ENCODE results near the gene FIBP.
"Not testable (repeated sequence)": the region's sequence is repeated elsewhere in the genome, so short reads cannot be mapped to it uniquely, and the experiment has no call there.

Gene FIBP

DNA sequence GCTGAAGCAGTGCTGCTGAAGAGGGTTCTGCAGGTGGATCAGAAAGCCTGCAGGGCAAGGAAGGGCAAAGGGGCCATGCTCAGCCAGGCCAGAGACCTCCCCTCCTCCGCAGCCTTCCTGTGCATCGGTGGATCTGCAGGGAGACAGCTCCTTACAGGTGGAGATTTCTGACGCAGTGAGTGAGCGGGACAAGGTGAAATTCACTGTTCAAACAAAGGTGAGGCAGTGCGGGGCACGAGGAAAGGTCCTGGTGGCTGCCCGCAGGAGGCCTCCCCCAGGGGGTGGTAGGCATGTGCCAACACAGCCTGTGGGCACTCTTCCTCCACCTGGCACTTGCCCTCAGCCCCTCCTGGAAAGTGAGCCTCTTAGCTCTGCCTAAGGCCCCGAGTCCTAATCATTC is 38.9 kb downstream of the FIBP start:
- DNase-seq (ENCODE audit: low read depth in 1 of 2, low spot score in 1 of 2) = no peak

DNA sequence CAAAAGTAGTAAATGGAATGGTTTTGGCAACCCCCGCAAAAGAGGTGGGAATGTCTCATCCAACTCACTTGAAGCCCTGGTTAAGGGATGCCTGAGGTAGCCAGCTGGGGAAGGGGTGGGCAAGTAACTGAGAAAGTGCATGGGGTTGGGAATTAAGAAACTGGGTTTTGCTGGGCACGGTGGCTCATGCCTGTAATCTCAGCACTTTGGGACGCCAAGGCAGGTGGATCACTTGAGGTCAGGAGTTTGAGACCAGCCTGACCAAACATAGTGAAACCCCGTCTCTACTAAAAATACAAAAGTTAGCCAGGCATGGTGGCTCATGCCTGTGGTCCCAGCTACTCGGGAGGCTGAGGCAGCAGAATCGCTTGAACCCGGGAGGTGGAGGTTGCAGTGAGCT is 39.6 kb downstream of the FIBP start:
- not testable (repeated sequence) for DNase-seq (ENCODE audit: low read depth in 1 of 2, low spot score in 1 of 2)

DNA sequence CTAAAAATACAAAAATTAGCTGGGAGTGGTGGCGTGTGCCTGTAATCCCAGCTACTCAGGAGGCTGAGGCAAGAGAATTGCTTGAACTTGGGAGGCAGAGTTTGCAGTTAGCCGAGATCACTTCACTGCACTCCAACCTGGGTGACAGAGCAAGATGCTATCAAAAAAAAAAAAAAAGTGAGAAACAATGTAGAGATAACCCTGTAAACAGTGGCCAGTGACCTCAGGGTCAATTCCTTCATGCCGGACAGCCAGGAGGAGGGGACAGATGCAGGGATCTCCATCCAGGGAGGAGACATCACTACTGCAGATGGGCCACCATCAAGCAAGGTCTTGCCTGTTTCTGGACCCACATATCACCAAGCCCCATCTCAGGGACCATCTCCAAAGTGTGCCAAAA is 40.5 kb downstream of the FIBP start:
- no peak for DNase-seq (ENCODE audit: low read depth in 1 of 2, low spot score in 1 of 2)

DNA sequence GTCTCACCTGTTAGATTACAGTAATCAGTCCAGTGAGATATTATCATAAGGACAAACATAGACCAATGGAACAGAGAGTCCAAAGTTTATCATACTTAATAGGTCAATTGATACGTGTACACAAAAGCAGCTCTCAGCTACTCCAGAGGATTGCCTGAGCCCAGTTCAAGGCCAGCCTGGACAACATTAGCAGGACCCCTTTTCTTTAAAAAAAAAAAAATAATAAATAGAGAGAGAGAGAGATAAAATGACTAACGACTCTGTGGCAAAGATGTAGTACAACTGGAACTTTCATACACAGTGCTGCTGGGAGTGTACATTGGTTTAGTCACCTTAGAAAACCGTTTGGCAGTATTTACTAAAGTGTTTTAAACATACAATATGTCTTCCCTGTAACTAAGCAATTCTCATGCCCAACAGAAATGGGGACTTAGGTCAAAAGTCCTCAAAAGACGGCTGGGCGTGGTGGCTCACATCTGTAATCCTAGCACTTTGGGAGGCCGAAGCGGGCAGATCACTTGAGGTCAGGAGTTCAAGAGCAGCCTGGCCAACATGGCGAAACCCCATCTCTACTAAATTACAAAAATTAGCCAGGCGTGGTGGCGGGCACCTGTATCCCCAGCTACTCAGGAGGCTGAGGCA is 43.9 kb downstream of the FIBP start:
- no peak for DNase-seq (ENCODE audit: low read depth in 1 of 2, low spot score in 1 of 2)

DNA sequence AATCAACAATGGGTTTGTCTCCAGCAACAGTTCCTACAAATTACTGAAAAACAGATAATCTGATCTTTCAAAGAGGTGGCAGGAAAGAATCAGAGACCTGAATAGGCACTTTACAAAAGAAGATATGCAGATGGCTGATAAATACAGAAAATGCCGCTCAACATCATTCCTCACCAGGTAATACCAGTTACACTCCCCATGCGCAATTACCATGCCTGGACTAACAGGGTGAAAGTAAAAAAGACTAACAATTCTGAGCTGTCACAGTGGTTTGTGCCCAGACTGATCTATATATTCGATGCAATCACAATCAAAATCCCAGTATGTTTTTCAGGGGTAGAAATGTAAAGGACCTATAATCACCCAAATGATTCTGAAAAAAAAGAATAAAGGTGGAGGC is 44.5 kb downstream of the FIBP start:
- DNase-seq (ENCODE audit: low read depth in 1 of 2, low spot score in 1 of 2) = no peak

DNA sequence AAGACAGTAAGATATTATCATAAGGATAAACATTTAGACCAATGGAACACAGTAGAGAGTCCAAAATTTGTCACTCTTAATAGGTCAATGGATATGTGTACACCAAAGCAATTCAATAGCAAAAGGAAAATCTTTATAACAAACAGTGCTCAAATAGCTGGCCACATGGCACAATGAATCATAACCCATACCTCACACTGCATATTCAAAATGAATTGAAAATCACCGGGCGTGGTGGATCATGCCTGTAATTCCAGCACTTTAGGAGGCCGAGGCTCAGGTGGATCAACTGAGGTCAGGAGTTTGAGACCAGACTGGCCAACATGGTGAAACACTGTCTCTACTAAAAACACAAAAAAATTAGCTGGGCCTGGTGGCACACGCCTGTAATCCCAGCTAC is 46.1 kb downstream of the FIBP start:
- DNase-seq (ENCODE audit: low read depth in 1 of 2, low spot score in 1 of 2) = no peak

DNA sequence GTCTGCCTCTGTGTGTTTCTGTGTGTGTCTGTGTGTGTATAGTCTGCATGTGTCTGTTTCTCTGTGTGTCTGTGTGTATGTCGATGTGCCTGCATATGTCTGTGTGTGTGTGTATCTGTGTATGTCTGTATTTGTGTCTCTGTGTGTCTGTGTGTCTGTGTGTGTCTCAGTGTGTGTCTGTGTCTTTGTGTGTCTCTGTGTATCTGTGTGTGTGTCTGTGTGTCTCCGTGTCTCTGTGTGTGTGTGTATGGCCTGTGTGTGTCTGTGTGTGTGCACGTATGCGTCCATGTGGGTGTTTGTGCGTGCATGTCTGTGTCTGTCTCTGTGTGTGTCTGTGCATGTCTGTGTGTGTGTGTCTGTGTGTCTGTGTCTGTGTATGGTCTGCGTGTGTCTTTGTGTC is 54.1 kb downstream of the FIBP start:
- no peak for DNase-seq (ENCODE audit: low read depth in 1 of 2, low spot score in 1 of 2)
